K562 (cell line): ENCODE measurements around the gene MYL4. TPM values are rescaled to one million over a fixed set of nuclear protein-coding genes. Genes with fewer than 3 reads are reported as not detected.

ENCODE experiments used
- EP400 ChIP-seq: fragments of 450-650 bp; IDR thresholded peaks from 2 replicates; pipeline ENCODE4 v1.6.1; 2017; ENCODE audit warnings: antibody characterized with exemption, mild to moderate bottlenecking, moderate library complexity
- ETV5 ChIP-seq: sonication (generic); formaldehyde crosslinking; IDR thresholded peaks from 2 replicates; pipeline ENCODE4 v1.4.0; 2020; ENCODE audit warnings: low read depth, mild to moderate bottlenecking, missing genetic modification reagents
- ETV6 ChIP-seq, 3 experiments: fragments of 150-350 bp in 1 of 3; sonication (generic) in 1 of 3; formaldehyde crosslinking in 1 of 3; IDR thresholded peaks; 2 replicates each; pipeline versions ENCODE4 v1.6.1 to v1.8.0; 2014 to 2022; ENCODE audit warnings: borderline replicate concordance in 2 of 3, low read depth in 2 of 3, antibody characterized with exemption in 1 of 3, low read length in 1 of 3, mild to moderate bottlenecking in 1 of 3, missing genetic modification reagents in 1 of 3
- GABPA ChIP-seq: fragments of 200-800 bp; sonication (Bioruptor generic); conservative IDR thresholded peaks from 2 replicates; pipeline ENCODE4 v1.6.1; 2016; ENCODE audit warnings: low read depth, missing genetic modification characterization, missing compliant biosample characterization
- HLTF ChIP-seq: fragments of 450-650 bp; IDR thresholded peaks from 2 replicates; pipeline ENCODE4 v1.6.1; 2016
- HNRNPUL1 ChIP-seq: fragments of 200-400 bp; formaldehyde crosslinking; IDR thresholded peaks from 2 replicates; pipeline ENCODE4 v1.6.1; 2017; ENCODE audit warnings: low read length
- KDM5B ChIP-seq: fragments of 200-600 bp; sonication (generic); IDR thresholded peaks from 2 replicates; pipeline ENCODE4 v1.6.1; 2012; ENCODE audit warnings: low read depth, mild to moderate bottlenecking, moderate library complexity, low read length, control low read depth, inconsistent platforms; ENCODE audit not compliant: insufficient replicate concordance
- LCOR ChIP-seq: sonication (generic); formaldehyde crosslinking; IDR thresholded peaks from 2 replicates; pipeline ENCODE4 v1.8.0; 2022; ENCODE audit warnings: mild to moderate bottlenecking, missing genetic modification reagents
- LEF1 ChIP-seq: fragments of 450-650 bp; IDR thresholded peaks from 2 replicates; pipeline ENCODE4 v1.6.1; 2016; ENCODE audit warnings: mild to moderate bottlenecking
- MTA2 ChIP-seq: fragments of 450-650 bp; IDR thresholded peaks from 2 replicates; pipeline ENCODE4 v1.6.1; 2016; ENCODE audit warnings: low read depth
- RAD51 ChIP-seq: fragments of 450-650 bp; IDR thresholded peaks from 2 replicates; pipeline ENCODE4 v1.7.1; 2016; ENCODE audit warnings: low read depth, mild to moderate bottlenecking, borderline replicate concordance
- SMARCA5 ChIP-seq: fragments of 450-650 bp; IDR thresholded peaks from 2 replicates; pipeline ENCODE4 v1.6.1; 2016
- TOE1 ChIP-seq, 2 experiments: fragments of 450-650 bp in 1 of 2; sonication (generic) in 1 of 2; formaldehyde crosslinking in 1 of 2; IDR thresholded peaks; 2 replicates each; pipeline versions ENCODE4 v1.7.1 to v1.8.0; 2016 to 2022; ENCODE audit warnings: borderline replicate concordance in 2 of 2, mild to moderate bottlenecking in 2 of 2, antibody characterized with exemption in 1 of 2, inconsistent platforms in 1 of 2, low read depth in 1 of 2, missing genetic modification reagents in 1 of 2, moderate library complexity in 1 of 2
- ZFPM2 ChIP-seq: fragments of 250-450 bp; sonication (Bioruptor Pico); IDR thresholded peaks from 2 replicates; pipeline ENCODE4 v1.5.1; 2022; ENCODE audit warnings: mild to moderate bottlenecking
- ZNF12 ChIP-seq: sonication (generic); formaldehyde crosslinking; IDR thresholded peaks from 2 replicates; pipeline ENCODE4 v1.4.0; 2020; ENCODE audit warnings: mild to moderate bottlenecking, missing genetic modification reagents
- ZNF146 ChIP-seq: IDR thresholded peaks from one replicate; pipeline ENCODE4 v1.6.1; 2018; ENCODE audit warnings: missing compliant biosample characterization; ENCODE audit not compliant: unreplicated experiment
- ZNF263 ChIP-seq: sonication (generic); formaldehyde crosslinking; IDR thresholded peaks from 2 replicates; pipeline ENCODE4 v1.8.0; 2022; ENCODE audit warnings: mild to moderate bottlenecking, missing genetic modification reagents, borderline replicate concordance
- ZNF583 ChIP-seq: fragments of 250-450 bp; sonication (Bioruptor Pico); IDR thresholded peaks from 2 replicates; pipeline ENCODE4 v1.4.0; 2020
- ZNF79 ChIP-seq: fragments of 250-450 bp; sonication (Bioruptor Pico); IDR thresholded peaks from 2 replicates; pipeline ENCODE4 v1.4.0; 2020; ENCODE audit warnings: low read depth, mild to moderate bottlenecking, moderate library complexity
- polyA plus RNA-seq, 8 experiments: library from polyadenylated mRNA; depleted of rRNA in 4 of 8; stranded (reverse) in 5 of 8; unstranded in 3 of 8; fragments of >200 nt; fragmentation: Nextera tagmentation in 2 of 8; fragmentation: Illumina TruSeq in 1 of 8; extraction: Ambion mirVana in 2 of 8; extraction: Trizol in 1 of 8; gene quantifications; 2 replicates each; pipeline versions ENCODE4 v1.2.1 to v1.2.3, GENCODE V29; 2011 to 2014; ENCODE audit warnings: inconsistent platforms in 1 of 8, missing spikeins in 1 of 8
- total RNA-seq, 7 experiments: library from RNA; depleted of rRNA in 6 of 7; stranded (reverse); fragments of >200 nt in 6 of 7; fragmentation: Illumina TruSeq in 2 of 7; extraction: Trizol in 2 of 7; gene quantifications; 2 replicates each; pipeline versions ENCODE4 v1.2.1 to v1.2.3, GENCODE V29; 2011 to 2021; ENCODE audit warnings: low replicate concordance in 1 of 7
- TF ChIP-seq, protein P1 (sequence below): IDR thresholded peaks from 2 replicates; pipeline ENCODE4 v1.6.1; 2012; ENCODE audit warnings: low read depth, low read length, improper control_type of control experiment, borderline replicate concordance
- TF ChIP-seq, protein P2 (sequence below): sonication (generic); formaldehyde crosslinking; IDR thresholded peaks from 2 replicates; pipeline ENCODE4 v1.9.0; 2022; ENCODE audit warnings: mild to moderate bottlenecking, missing genetic modification reagents

Gene MYL4
- total and polyA plus RNA-seq, 9 of the 15 experiments (the other 6 are each of a cell fraction or from before 2014, with no cell fraction given): 117 to 423 (median 221) TPM

DNA sequence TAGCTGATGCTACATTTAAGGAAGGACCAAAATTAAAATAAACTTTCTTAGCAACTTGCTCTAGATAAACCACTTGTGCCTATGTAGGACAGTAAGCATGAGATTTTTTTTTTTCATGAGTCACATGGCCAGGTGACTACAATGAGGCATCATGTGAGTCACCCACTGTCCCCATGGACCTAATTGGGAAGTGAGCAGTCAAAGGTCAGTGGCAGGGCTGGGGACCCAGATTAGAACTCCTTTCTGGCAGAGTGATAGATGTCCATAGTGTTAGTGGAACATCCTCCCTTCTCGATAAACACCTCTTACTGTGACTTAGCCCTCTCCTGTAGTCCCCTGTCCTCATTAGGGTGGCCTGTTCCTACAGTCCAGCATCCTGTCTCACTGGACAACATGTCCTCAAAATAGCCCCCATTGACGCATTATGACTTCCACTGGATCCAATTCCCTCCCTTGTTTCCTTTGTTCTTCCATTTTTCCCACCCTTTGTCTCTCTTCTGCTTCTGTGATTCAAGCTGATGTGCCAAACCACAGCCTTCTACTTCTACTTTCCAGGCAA is 56.9 kb downstream of the MYL4 start (continued):
- TF ChIP-seq TOE1 (IDR thresholded peaks at IDR 0.05; ENCODE audit: borderline replicate concordance) (peak; percentile 81; the same call in 1 of the 2 replicates), TOE1 (CRISPR knock-in tag; IDR thresholded peaks at IDR 0.05; ENCODE audit: borderline replicate concordance, low read depth) (no peak), ETV6 (IDR thresholded peaks at IDR 0.05; ENCODE audit: borderline replicate concordance in 1 of 2, low read depth in 2 of 2, low read length in 1 of 2) (no peak), ETV6 (CRISPR knock-in tag; IDR thresholded peaks at IDR 0.05; ENCODE audit: borderline replicate concordance) (no peak), HNRNPUL1 (no peak), EP400 (peak; percentile 46; the same call in 1 of the 2 replicates), MTA2 (peak; percentile 81), ETV5 (peak; percentile 55; the same call in 1 of the 2 replicates), LEF1 (peak; percentile 78), ZNF583 (CRISPR knock-in tag) (0 out of 2 replicates have a peak, but pooled peaks have one; percentile 57), LCOR (peak; percentile 81; the same call in 1 of the 2 replicates), ZNF263 (CRISPR knock-in tag) (no peak), ZNF79 (CRISPR knock-in tag) (no peak), HLTF (no peak), SMARCA5 (peak; percentile 46; the same call in 1 of the 2 replicates), RAD51 (peak; percentile 90), ZNF146 (CRISPR knock-in tag) (no peak), ZFPM2 (CRISPR knock-in tag) (no peak), KDM5B (no peak), ZNF12 (CRISPR knock-in tag) (no peak), GABPA (tag) (no peak)
- TF ChIP-seq, protein P1, sequence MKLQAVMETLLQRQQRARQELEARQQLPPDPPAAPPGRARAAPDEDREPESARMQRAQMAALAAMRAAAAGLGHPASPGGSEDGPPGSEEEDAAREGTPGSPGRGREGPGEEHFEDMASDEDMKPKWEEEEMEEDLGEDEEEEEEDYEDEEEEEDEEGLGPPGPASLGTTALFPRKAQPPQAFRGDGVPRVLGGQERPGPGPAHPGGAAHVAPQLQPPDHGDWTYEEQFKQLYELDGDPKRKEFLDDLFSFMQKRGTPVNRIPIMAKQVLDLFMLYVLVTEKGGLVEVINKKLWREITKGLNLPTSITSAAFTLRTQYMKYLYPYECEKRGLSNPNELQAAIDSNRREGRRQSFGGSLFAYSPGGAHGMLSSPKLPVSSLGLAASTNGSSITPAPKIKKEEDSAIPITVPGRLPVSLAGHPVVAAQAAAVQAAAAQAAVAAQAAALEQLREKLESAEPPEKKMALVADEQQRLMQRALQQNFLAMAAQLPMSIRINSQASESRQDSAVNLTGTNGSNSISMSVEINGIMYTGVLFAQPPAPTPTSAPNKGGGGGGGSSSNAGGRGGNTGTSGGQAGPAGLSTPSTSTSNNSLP: peak; percentile 23; the same call in 1 of the 2 replicates
- TF ChIP-seq, protein P2, sequence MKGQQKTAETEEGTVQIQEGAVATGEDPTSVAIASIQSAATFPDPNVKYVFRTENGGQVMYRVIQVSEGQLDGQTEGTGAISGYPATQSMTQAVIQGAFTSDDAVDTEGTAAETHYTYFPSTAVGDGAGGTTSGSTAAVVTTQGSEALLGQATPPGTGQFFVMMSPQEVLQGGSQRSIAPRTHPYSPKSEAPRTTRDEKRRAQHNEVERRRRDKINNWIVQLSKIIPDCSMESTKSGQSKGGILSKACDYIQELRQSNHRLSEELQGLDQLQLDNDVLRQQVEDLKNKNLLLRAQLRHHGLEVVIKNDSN: peak; percentile 93
